Liver (tissue), 3 donors: ENCODE data around the gene KLF16.

Source experiments
- HNF4A ChIP-seq, 2 donors: conservative IDR thresholded peaks; 2 replicates each; pipeline ENCODE4 v1.6.1; 2016; ENCODE audit warnings: antibody characterized with exemption in 2 of 2, mild to moderate bottlenecking in 2 of 2
- SP1 ChIP-seq: IDR thresholded peaks from 2 replicates; pipeline ENCODE4 v1.6.1; 2018; ENCODE audit warnings: antibody characterized with exemption, mild to moderate bottlenecking
- TAF1 ChIP-seq: conservative IDR thresholded peaks from 2 replicates; pipeline ENCODE4 v1.6.1; 2016; ENCODE audit warnings: antibody characterized with exemption, mild to moderate bottlenecking
- TF ChIP-seq, protein P1 (sequence below): fragments of 150-350 bp; IDR thresholded peaks from 2 replicates; pipeline ENCODE4 v1.5.1; 2017; ENCODE audit warnings: improper control_type of control experiment, low read depth, low read length; ENCODE audit not compliant: missing input control
- donor health status: healthy.
- donor health status: healthy.

DNA sequence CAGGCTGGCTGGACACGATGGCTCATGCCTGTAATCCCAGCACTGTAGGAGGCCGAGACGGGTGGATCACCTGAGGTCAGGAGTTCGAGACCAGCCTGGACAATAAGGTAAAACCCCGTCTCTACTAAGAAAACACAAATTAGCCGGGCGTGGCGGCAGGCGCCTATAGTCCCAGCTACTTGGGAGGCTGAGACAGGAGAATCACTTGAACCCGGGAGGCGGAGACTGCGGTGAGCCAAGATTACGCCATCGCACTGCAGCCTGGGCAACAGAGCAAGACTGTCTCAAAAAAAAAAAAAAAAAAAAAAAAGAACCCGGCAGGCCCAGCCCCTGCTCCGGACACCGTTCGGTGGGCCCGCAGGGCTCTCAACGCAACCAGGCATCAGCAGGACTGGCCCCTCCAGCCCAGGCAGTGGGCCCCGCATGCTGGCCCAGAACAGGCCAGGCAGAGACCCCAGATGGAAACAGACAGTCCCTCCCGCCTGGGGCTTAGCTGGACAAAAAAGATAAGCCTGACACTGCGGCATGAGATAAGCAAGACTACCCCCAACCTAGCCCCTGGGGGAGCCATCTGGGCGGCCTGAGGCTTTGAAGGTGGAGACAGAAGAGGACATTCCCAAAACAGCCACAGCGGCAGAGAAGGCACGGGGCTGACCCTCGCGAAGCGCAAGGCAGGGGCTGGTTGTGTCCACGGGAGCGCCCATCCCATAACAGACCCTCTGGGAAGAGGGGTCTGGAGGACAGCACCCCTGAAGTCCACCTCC, 26.7 kb downstream of the KLF16 start:
- TF ChIP-seq, protein P1, sequence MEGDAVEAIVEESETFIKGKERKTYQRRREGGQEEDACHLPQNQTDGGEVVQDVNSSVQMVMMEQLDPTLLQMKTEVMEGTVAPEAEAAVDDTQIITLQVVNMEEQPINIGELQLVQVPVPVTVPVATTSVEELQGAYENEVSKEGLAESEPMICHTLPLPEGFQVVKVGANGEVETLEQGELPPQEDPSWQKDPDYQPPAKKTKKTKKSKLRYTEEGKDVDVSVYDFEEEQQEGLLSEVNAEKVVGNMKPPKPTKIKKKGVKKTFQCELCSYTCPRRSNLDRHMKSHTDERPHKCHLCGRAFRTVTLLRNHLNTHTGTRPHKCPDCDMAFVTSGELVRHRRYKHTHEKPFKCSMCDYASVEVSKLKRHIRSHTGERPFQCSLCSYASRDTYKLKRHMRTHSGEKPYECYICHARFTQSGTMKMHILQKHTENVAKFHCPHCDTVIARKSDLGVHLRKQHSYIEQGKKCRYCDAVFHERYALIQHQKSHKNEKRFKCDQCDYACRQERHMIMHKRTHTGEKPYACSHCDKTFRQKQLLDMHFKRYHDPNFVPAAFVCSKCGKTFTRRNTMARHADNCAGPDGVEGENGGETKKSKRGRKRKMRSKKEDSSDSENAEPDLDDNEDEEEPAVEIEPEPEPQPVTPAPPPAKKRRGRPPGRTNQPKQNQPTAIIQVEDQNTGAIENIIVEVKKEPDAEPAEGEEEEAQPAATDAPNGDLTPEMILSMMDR: no peak
- TF ChIP-seq SP1 (no peak), TAF1 (no peak), HNF4A (conservative IDR thresholded peaks at IDR 0.05) (no peak)
